ENCODE measurements around the gene LRRC25.

- no peak for TF ChIP-seq CTCF (conservative IDR thresholded peaks at IDR 0.05; ENCODE audit: low read depth, low read length)
- no peak for TF ChIP-seq EZH2 (IDR thresholded peaks at IDR 0.05; ENCODE audit: low read length, unreplicated experiment)
- no peak for TF ChIP-seq EZH2phosphoT487 (IDR thresholded peaks at IDR 0.05; ENCODE audit: borderline replicate concordance, low read length)
These were observed 8.3 kb downstream of the LRRC25 start for GRCh38 chr19:18388960-18389725.
